ENCODE results near the gene USP43.

DNA sequence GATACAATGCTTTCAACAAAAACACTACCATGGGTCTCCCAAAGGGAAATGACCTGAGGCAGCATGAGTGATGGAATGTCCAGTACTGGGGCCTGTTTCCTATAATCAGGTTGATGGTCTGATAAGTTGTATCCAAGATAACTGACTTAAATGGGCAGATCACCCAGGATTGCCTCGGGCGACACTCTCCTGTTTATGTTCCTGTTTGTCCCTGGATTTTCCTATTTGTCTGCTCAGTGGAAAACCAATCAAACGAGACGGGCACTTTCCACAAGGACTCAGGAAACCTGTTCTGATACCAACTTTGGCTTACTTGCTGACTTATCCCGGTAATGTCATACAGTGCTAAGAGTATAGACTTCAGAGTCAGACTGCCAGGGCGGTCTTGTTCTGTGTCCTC lies 27.4 kb downstream of the USP43 start:
- TF ChIP-seq, protein P1, sequence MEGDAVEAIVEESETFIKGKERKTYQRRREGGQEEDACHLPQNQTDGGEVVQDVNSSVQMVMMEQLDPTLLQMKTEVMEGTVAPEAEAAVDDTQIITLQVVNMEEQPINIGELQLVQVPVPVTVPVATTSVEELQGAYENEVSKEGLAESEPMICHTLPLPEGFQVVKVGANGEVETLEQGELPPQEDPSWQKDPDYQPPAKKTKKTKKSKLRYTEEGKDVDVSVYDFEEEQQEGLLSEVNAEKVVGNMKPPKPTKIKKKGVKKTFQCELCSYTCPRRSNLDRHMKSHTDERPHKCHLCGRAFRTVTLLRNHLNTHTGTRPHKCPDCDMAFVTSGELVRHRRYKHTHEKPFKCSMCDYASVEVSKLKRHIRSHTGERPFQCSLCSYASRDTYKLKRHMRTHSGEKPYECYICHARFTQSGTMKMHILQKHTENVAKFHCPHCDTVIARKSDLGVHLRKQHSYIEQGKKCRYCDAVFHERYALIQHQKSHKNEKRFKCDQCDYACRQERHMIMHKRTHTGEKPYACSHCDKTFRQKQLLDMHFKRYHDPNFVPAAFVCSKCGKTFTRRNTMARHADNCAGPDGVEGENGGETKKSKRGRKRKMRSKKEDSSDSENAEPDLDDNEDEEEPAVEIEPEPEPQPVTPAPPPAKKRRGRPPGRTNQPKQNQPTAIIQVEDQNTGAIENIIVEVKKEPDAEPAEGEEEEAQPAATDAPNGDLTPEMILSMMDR (IDR thresholded peaks at IDR 0.05): no peak
- no peak for TF ChIP-seq EZH2 (IDR thresholded peaks at IDR 0.05; ENCODE audit: borderline replicate concordance, insufficient read depth, low read depth, low read length, poor library complexity, severe bottlenecking)
